NK-92 (cell line): Measurements from ENCODE around the gene SPATA6.
"Not testable (repeated sequence)": the region's sequence is repeated elsewhere in the genome, so short reads cannot be mapped to it uniquely, and the experiment has no call there.

Experiments
- DNase-seq: peaks from one replicate; lab custom pipeline; 2025; ENCODE audit not compliant: unreplicated experiment; lab: John Stamatoyannopoulos, UW

The SPATA6 gene

GRCh38 chr1:48362901-48363300 lies 109.1 kb downstream of the SPATA6 start:
- DNase-seq: no peak

- DNase-seq: no peak
Observed at GRCh38 chr1:48356901-48357300, 115.1 kb downstream of the SPATA6 start.

- no peak for DNase-seq
Observed at GRCh38 chr1:48344373-48344772, 127.6 kb downstream of the SPATA6 start.

- no peak for DNase-seq
Observed at GRCh38 chr1:48341221-48341620, 130.8 kb downstream of the SPATA6 start.

GRCh38 chr1:48338257-48338656 lies 133.7 kb downstream of the SPATA6 start:
- no peak for DNase-seq

- DNase-seq: no peak
Observed at GRCh38 chr1:48333316-48333715, 138.7 kb downstream of the SPATA6 start.

- no peak for DNase-seq
Observed at GRCh38 chr1:48332115-48332514, 139.9 kb downstream of the SPATA6 start.

GRCh38 chr1:48329905-48330304 lies 142.1 kb downstream of the SPATA6 start:
- no peak for DNase-seq

- no peak for DNase-seq
Observed at GRCh38 chr1:48329486-48329885, 142.5 kb downstream of the SPATA6 start.

- not testable (repeated sequence) for DNase-seq
Observed at GRCh38 chr1:48311829-48312228, 160.2 kb downstream of the SPATA6 start.

- DNase-seq: no peak
Observed at GRCh38 chr1:48309564-48310082, 162.4 kb downstream of the SPATA6 start.

- DNase-seq: no peak
Observed at GRCh38 chr1:48302652-48303051, 169.4 kb downstream of the SPATA6 start.

GRCh38 chr1:48294656-48295055 lies 177.3 kb downstream of the SPATA6 start:
- no peak for DNase-seq

- not testable (repeated sequence) for DNase-seq
Observed at GRCh38 chr1:48294094-48294493, 177.9 kb downstream of the SPATA6 start.

GRCh38 chr1:48292706-48293105 lies 179.3 kb downstream of the SPATA6 start:
- no peak for DNase-seq

- no peak for DNase-seq
Observed at GRCh38 chr1:48291421-48291820, 180.6 kb downstream of the SPATA6 start.

- no peak for DNase-seq
Observed at GRCh38 chr1:48285525-48285924, 186.5 kb downstream of the SPATA6 start.

- not testable (repeated sequence) for DNase-seq
Observed at GRCh38 chr1:48284696-48285420, 187.1 kb downstream of the SPATA6 start.

GRCh38 chr1:48282329-48282728 lies 189.7 kb downstream of the SPATA6 start:
- not testable (repeated sequence) for DNase-seq

- DNase-seq: not testable (repeated sequence)
Observed at GRCh38 chr1:48277437-48277836, 194.6 kb downstream of the SPATA6 start.

- no peak for DNase-seq
Observed at GRCh38 chr1:48266576-48266975, 205.4 kb downstream of the SPATA6 start.

GRCh38 chr1:48263041-48263440 lies 209.0 kb downstream of the SPATA6 start:
- DNase-seq: no peak

- DNase-seq: no peak
Observed at GRCh38 chr1:48261881-48262400, 210.1 kb downstream of the SPATA6 start.
